ENCODE measurements around the gene MACC1. TPM values are rescaled to one million over a fixed set of nuclear protein-coding genes. Genes with fewer than 3 reads are reported as not detected.

MACC1 gene, protein sequence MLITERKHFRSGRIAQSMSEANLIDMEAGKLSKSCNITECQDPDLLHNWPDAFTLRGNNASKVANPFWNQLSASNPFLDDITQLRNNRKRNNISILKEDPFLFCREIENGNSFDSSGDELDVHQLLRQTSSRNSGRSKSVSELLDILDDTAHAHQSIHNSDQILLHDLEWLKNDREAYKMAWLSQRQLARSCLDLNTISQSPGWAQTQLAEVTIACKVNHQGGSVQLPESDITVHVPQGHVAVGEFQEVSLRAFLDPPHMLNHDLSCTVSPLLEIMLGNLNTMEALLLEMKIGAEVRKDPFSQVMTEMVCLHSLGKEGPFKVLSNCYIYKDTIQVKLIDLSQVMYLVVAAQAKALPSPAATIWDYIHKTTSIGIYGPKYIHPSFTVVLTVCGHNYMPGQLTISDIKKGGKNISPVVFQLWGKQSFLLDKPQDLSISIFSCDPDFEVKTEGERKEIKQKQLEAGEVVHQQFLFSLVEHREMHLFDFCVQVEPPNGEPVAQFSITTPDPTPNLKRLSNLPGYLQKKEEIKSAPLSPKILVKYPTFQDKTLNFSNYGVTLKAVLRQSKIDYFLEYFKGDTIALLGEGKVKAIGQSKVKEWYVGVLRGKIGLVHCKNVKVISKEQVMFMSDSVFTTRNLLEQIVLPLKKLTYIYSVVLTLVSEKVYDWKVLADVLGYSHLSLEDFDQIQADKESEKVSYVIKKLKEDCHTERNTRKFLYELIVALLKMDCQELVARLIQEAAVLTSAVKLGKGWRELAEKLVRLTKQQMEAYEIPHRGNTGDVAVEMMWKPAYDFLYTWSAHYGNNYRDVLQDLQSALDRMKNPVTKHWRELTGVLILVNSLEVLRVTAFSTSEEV
- 0.16 and 0.24 TPM in 2 replicates for total RNA-seq

GRCh38 chr7:20217193-20217948 lies at the start of gene MACC1:
TSS of gene MACC1 (minus strand) at chr7:20217384. CDS start at chr7:20161862, 55,522 bp downstream.

Other genes starting within 250 kb of the MACC1 start
- gene ITGB8, start 113.5 kb upstream of the MACC1 start, total RNA-seq: 16.1 and 17.5 TPM in 2 replicates